T follicular helper cell (primary cell): ENCODE measurements around the gene CPNE4.
"Not testable (repeated sequence)": the region's sequence is repeated elsewhere in the genome, so short reads cannot be mapped to it uniquely, and the experiment has no call there.

Experiments used
- DNase-seq: peaks from one replicate; pipeline ENCODE4 v3.0.0-alpha.2; 2020; ENCODE audit warnings: low read depth
- total RNA-seq, 2 experiments: gene quantifications; one replicate each; lab custom pipeline; 2026; lab: John Stamatoyannopoulos, UW

Gene CPNE4
- total RNA-seq, result 0 reads per million in 2 experiments

DNA sequence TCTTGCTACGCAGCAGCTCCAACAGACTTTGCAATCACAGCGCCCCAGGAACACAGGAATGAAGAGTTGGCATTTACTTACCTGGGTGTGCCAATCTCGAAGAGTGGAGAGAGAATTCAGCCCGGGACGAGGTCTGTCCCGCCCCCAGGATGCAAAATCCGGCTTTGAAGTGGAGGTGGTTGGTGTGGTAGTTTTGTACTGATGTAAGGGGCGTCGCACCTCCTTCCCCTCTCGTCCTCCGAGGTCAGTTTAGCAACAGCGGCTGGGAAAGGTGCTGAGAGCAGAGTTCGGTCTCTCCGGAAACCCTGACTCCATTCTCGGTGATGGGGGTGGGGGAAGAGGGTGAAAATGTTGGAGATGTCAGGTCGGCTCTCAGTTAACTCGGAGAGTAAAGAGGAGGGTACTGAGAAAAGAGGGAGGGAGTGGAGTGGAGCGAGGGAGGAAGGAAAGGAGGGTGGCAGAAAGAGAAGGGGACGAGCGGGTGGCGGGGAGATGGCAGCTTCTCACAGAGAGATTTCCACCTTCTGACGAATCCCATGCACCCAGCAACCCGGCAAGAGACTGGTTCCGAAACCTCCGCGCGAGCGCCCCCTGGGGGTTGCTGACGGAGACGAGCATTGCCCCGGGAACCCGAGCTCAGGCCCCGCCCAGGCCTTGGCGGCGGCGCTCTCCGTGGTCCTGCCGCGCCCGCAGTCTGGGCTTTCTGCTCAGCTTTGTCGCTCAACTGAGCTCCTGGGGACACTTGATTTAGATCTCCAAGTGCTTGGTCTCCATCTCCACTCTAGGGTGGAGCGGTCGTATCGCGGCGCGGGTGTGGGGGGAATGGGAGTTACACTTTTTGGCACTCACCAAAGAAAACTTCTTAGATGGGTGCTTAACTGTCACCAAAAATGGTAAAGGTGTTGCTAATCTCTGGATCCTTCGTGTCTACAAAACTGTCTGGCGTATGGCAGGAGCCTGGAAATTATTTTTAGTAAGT is at the start of gene CPNE4:
TSS of gene CPNE4 (minus strand) at position 529 of the 979 bp plus-strand sequence.
- peak; percentile 25 for DNase-seq

DNA sequence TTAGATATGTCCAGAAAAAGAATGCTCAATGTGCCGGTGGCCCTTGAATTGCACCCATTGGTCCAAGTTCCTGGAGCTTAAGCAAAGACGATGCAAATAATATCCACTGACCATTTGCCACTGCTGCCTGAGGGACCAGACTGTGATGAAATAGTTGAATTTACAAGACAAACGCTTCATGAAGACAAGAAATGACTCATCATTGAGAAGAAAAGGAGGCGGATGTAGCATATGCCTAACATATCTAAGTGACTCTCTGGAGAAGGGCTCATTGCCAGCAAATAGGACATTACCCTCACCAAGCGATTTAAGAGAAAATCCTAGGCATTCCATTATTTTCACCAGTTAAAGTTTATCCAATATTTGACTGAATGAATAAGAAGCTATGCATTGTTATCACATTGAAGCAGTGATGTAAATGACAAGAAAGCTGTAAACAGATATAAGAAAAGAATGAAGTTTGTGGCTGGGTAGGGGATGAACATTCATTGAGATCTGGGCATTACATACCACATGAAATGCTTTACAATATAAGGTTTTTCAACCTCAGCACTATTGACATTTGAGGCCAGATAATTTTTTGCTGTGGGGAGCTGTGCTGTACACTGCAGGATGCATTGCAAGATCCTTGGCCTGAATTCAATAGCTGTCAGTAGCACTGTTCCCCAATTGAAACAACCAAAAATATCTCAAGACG is 48.9 kb upstream of the CPNE4 start:
- no peak for DNase-seq

DNA sequence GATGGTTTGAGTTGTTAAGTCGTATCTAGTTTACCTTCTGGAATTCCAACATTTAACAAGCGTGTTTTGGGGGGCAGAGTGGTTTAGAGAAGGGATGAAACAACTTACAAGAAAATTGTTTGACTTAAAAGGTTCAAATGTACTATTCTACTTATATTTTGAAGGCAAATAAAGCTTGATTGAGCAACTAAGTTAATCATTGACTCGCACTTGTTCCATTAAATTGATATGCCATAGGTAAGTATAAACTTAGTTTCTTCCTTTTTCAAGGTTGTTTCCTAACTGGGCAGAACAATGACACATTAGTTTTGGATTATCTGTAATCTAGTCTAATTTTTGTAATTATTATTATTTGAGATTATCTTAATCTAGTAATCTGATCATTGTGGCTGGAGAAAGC is 48.3 kb upstream of the CPNE4 start:
- no peak for DNase-seq

DNA sequence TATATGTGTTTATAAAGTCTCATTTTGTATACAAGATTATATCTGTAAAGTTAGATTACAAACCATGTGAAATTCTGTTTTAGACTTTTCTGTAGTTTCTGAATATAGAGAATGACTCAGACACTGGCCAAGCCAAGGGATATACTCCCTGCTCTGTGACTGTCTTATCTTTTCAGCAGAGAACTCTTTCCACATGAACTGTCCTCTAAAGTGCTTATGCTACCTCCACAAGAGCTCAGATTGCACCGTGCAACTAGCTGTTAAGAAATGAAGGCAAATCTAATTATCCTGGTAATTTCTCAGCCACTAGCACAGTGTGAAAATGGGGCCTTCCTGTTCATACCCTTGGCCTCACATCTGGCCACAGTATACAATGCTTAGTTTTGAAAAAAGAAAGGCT is 44.3 kb upstream of the CPNE4 start:
- no peak for DNase-seq

DNA sequence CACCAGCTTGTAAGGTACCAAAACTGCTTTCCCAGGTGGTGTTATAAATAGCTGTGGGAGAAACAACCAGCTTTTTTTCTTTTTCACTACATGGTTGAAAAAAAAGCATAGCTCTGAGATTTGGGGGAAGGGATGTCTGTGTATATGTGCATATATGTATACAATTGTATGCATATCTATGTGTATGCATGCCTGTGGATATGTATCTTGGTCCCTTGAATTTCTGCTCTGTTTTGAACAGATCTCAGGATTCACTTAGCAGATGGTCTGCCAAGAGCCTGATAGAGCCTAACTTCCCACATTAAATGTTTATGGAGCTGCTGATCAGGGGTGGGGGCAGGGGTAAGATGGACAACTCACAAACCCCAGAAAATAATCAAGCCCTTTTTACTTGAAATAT is 39.0 kb upstream of the CPNE4 start:
- DNase-seq, result no peak

DNA sequence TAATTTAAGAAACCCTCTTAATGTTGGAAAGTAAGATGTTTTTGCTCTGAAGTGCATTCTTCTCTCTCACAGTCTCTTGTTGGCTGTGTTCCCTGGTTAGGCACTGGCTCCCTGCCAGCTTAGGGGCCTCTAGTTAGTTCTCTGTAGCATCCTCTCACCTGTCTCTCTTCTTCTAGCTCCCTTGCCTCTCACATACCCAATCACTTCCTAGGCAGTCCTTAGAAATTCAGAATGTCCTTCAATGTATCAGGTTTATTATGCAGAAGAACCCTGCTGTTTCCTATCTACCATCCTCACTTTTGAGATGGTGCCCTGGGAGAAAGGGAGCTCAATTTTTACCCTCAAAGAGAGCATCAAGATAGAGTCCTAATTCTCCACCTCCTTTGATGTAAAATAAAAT is 36.2 kb upstream of the CPNE4 start:
- DNase-seq, result no peak

DNA sequence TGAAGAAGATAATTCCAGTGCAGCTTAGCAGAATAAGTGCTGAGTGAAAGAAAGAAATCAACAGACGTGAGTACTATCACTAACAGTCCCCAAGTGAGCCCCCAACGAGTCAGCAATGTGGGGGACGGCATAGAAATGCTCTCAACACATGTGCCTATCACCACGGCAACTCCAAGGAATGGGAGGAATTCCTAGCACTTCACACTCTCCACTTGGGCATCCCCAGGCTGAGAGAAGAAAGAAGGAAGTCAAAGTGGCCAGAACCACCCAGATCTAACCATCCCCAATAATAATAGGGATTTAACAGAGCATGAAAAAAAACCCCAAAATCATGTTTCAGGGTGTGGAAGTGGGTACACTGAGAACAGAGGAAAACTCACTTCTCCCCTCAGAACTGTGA is 29.3 kb upstream of the CPNE4 start:
- no peak for DNase-seq

DNA sequence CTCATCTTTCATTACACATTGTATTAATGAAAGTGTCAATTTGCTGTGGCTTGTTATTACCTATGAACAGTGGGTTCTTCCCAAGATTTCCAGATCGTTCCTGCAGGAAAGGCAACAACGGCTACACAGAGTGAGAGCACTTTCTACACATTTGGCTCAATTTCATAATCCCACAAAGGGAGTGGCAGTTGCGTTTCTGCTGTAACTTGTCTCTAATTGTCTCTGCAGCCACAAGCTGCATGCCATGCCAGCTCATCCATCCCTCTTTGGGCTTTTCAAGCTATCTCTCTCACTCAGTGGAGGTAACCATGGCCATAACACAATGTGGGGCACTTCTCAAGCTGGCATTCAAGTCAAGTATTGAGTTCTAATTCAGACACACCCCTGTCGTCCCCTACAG is 27.7 kb upstream of the CPNE4 start:
- DNase-seq, result no peak

DNA sequence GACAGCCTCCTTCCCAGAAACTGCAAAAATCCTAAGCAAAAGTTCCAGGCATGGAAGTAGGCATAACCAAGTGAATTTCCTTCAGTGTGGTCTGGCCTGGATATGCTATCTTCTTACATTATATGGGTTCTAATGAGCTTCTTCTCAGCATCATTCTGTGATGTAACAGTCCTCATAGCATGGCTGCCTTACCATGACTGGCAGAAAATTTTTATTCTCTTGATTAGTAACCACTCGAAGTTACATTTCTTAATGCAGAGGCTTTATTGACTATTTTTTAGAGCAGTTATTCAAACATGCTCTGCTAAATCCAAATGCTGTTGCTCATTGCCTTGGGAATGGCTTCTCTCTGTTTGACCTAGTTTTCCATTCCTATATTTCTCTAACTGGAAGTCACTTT is 21.1 kb upstream of the CPNE4 start:
- no peak for DNase-seq

DNA sequence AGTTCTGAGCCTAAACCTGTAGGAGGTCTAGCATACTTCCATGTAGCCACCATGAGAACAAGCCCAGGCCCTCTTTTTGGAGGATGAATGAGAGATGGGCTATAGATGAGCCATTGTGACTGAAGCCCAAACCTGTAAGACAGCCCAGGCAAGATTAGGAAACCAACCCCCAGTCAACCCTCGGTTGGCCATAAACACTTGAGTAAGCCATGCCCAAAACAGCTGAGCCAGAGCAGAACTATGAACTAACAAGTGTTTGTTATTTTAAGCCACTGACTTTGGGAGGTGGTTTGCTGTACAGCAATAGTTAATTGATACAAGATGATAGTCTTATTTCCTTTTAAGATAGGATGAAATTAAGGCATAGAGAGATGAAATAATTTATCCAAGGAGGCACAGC is 12.4 kb upstream of the CPNE4 start:
- DNase-seq, result no peak

DNA sequence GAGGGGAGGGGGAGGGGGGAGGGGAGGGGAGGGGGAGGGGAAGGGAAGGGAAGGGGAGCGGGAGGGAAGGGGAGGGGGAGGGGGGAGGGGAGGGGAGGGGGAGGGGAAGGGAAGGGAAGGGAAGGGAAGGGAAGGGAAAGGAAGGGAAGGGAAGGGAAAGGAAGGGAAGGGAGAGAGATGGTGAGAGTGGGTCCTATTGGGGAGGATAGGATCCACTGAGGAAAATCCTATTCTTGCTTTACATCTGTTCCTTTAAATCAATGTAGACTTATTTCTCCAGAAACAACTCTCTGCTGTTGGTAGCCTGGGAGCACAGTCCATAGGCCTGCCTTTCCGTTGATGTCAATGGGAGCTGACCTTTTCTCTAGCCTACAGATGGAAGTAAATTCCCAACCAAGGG is 10.1 kb upstream of the CPNE4 start:
- not testable (repeated sequence) for DNase-seq

DNA sequence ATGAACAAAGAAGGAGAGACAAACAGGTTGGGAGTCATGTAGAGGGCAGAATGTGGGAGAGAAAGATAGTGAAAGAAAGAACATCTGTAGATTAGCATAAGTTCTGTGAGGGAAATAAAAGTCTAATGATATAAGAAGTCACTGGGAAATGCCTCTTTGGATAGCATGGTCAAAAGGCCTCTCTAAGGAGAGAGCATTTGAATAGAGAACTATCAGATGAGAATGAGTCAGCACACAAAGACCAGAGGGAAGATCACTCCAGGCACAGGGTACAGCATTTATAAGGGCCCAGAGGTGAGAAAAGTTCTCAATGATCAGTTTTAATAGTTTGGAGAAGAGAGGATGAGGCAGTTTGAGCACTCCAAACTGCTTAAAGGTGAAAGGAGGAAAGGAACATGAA is 7.9 kb upstream of the CPNE4 start:
- no peak for DNase-seq

DNA sequence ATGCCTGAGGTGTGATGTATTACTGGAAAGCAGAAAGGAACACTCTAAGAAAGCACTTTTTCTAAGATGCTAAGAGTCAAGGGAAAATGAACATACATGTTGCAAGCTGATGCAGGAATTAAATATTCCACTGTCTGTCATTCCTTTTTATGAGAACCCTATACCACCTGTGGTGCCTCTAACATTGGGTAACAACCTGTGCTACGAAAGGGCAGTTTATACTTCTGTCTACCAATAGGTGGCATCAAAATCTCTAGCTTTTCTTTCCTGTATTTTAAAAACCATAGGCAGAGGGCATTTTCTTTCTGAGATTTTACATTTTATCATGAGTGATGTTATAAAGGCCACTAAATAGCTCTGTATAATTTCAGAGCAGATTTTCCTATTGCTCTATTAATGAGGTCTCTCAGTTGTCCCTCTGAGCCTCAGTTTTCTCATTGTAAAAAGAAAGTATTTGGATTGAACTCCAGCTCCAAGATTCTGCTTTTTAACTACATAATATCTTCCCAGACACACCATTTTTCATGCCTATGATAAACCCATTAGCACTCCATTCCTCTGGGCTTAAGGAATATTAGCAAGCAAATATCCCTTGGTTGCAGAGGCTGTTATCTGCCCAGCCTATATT is 3.5 kb upstream of the CPNE4 start:
- DNase-seq, result no peak

DNA sequence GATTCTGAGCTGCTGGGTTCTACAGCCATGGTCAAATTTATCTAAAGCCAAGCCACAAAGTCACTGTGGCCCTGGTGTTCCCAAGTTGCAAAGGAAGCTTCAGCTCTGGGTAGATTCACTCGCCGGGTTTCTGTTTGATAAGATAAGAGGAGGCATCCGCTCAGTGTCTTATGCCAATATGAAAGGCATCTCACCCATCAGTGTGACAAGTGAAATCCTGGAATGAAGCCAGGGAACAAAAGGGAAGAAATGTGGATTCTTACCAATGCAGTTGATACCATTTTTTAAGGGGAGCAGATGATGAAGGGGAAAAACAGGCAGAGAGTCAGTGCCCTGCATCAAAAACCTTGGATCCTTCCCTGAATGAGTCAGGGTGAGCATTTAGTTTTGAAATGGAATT is 2.8 kb upstream of the CPNE4 start:
- no peak for DNase-seq

DNA sequence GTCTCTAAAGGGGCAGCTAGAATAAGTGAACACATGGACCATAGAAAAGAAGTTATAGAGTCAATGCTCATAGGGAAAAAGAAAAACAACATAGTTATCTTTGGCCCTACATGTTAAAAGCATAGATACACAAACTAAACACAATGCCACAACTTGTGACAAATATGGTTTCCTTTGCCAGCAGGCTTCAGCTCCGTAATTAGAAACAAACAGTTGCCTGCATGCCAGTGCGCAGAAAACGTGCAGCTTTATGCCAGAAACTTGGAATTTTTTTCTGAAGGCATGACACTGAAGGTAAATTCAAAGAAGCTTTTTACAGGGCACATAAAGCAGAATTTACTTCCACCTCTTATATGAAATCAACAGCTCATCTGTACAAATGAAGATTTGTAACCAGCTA is 2.2 kb upstream of the CPNE4 start:
- no peak for DNase-seq

DNA sequence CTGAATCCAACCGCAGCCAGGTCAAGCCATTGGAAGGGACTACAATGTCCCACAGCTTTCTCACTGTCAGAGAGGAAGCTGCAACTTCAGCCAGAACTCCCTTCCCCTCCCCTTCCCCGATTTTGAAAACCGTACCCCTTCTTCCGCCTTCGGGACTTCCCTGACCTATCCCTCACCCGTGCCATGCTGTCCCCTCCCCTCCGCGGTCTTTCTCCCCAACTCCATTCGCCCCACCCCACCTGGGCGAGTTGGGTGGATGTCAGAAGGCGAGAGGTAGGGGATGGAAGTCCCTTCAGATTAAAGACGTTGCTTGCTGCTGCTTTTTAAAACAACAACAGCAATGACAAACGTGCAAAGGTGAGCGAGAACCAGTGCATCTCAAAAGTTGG is 723 bp downstream of the CPNE4 start:
- DNase-seq, result no peak

DNA sequence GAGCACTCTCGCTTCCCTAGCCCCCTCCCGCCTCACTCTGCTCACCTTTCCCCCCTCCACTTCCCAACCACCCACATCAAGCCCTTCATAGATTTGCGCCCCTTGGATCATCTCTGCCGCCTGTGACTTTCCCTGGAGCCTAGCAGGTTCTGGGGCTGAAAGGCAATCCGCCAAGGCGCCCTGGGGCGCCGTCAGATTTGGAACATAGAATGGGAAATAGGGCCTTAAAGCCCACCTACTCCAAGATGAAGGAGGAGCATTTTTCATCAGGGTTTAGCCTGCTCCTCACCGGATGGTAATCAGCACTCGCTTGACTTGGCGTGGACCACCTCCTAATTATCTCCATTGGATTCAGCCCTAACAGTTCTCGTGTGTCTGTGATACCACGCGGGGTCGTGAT is 1.3 kb downstream of the CPNE4 start:
- DNase-seq, result no peak

DNA sequence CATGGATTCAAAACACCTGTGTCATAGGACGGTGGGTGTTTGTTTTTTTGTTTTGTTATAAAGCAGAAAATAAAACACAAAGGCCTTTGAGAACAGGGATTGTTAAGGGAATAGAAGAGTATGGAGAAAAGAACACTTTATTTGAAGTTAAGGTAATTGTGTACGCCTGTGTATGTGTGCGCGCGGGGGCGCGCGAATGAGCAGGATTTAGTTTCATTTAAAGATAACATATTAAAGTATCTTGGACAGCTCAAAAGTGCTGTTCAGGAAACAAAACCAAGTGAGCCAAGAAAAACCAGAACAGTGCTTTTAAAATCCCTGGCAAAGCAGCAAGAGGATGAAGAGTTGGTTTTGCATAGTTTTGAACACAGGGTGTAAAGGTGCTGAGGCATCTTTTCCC is 1.9 kb downstream of the CPNE4 start:
- no peak for DNase-seq

DNA sequence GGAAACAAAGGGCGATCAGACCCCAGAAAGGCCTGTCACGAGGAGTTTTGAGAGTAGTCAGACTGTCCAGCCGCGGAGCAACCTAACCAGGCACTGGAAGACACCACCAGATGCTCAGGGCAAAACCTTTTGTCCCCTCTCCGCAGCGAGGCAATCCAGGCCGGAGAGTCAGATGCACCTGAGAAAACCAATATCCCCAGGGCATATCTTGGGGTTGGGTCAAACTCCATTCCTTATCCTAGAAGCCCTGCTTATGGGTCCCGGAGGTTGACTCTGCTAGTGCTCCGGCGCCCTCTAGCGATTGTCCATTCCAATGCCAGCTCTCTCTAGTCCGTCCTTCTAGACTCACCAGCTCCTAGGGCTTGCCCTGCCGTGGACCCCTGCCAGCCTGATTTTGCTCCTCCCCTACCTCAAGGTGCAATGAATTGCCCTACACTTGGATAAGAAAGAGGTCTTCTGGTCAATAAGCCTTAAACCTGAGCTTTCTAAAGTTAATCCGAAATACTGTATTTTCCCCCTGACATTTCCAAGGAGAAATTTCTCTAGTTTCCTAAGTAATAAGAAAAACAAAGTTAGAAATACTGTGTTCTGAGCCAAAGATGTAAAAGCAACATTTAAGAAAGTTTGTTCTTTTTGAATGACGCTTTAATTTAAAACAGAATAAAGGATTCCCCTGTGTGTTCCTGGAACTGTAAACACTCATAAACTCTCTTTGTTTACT is 5.5 kb downstream of the CPNE4 start:
- DNase-seq, result peak; percentile 19

DNA sequence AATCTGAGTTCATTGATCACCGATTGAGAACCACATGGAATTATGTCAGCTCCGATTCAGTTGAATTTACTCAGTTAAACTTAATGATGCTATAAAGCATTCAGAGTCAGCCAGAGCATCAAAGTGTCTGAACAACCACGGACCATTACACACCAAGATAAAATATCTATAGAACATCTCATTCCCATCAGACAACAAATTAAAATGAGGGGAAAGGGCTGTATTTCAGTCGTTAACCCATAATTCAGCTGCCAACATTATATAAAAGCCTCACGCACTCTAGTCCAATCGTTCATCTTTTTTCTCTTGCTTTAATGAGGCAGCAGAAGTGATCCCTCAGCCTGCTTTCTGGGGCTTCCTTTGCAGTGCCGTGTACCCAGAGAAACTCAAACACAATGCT is 11.9 kb downstream of the CPNE4 start:
- DNase-seq, result no peak

DNA sequence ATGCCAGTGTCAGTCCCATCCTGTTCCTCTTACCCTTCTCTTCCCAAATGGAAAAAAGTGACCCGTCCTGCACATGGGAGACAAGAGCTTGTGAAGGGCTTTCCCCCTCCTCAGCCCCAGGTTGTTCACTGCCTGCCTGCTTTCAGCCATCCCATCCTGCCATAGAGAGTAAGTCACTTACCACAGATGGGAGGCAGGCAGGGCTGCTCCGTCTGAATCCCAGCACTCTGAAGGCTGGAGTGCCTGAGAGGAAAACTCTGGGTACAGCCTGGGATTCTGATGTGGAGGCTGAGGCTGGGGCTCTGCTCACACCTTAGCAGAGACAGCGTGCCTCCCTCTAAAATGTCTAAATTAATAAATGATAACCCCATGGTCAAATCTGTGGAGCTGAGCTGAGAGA is 14.8 kb downstream of the CPNE4 start:
- DNase-seq, result no peak

DNA sequence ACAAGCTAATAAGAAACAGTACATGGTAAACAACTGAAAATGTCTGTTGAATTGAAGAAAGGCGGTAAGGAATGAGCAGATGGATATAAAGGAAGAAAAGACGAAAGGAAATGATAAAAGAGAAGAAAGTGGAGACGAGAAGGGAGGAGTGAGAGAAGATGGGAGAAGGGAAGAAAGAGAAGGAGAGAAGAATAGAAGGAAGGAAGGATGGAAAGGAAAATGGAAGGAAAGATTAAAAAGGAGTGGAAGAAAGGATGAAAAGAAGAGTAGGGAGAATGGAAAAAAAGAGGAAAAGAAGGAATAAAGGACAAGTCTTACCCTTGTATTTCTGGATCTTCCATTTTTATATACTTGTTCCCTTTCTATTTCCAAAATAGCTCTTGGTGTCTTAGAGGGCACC is 17.7 kb downstream of the CPNE4 start:
- DNase-seq, result no peak
